ENCODE data around the gene SENP3. TPM values are rescaled to one million over a fixed set of nuclear protein-coding genes. Genes with fewer than 3 reads are reported as not detected.

The SENP3 gene
- total and polyA plus RNA-seq, 2 of the 13 experiments (the other 11 are each of a cell fraction or from before 2014, with no cell fraction given), result 55.8 to 75.4 TPM

DNA sequence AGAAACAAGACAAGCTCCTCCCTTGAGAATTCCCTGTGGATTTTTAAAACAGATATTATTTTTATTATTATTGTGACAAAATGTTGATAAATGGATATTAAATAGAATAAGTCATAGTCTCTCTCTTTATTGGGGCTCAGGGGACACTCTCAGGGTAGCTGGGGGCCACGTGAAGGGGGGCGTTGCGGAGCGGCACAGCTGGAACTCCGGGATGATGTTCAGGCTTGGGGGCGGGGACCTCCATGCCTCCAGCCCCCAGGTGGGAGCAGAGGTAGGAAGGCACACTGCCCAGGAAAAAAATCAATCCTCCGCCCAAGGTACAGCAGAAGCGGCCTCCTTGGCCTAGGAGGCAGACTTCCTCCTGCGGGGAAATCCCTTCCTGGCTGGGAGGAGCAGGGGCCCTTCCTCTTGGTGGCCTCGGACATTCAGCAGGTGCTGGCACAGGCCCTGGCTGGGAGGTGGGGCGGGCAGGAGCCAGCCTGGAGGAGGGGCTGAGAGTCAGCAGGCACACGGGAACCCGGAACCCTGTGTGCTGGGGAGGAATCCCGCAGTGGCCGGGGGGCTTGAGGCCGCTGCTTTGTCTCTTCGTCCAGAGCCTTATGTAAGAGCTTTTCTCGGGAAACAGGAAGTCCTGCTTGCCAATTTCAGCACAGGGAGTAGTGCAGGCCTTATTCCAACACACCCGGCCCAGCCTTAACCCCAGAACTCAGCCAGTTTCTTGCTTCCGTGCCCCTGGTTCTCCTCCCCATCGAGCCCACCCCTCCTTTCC, 3.8 kb upstream of the SENP3 start (continued):
- no peak for TF ChIP-seq NR2F2 (IDR thresholded peaks at IDR 0.05; ENCODE audit: borderline replicate concordance, low read depth)
- TF ChIP-seq KMT2B (CRISPR knock-in tag; IDR thresholded peaks at IDR 0.05), result 0 out of 2 replicates have a peak, but pooled peaks have one; percentile 11
- no peak for TF ChIP-seq RAD21 (CRISPR knock-in tag; IDR thresholded peaks at IDR 0.05)
- TF ChIP-seq, protein P1, sequence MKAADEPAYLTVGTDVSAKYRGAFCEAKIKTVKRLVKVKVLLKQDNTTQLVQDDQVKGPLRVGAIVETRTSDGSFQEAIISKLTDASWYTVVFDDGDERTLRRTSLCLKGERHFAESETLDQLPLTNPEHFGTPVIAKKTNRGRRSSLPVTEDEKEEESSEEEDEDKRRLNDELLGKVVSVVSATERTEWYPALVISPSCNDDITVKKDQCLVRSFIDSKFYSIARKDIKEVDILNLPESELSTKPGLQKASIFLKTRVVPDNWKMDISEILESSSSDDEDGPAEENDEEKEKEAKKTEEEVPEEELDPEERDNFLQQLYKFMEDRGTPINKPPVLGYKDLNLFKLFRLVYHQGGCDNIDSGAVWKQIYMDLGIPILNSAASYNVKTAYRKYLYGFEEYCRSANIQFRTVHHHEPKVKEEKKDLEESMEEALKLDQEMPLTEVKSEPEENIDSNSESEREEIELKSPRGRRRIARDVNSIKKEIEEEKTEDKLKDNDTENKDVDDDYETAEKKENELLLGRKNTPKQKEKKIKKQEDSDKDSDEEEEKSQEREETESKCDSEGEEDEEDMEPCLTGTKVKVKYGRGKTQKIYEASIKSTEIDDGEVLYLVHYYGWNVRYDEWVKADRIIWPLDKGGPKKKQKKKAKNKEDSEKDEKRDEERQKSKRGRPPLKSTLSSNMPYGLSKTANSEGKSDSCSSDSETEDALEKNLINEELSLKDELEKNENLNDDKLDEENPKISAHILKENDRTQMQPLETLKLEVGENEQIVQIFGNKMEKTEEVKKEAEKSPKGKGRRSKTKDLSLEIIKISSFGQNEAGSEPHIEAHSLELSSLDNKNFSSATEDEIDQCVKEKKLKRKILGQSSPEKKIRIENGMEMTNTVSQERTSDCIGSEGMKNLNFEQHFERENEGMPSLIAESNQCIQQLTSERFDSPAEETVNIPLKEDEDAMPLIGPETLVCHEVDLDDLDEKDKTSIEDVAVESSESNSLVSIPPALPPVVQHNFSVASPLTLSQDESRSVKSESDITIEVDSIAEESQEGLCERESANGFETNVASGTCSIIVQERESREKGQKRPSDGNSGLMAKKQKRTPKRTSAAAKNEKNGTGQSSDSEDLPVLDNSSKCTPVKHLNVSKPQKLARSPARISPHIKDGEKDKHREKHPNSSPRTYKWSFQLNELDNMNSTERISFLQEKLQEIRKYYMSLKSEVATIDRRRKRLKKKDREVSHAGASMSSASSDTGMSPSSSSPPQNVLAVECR (CRISPR knock-in tag; IDR thresholded peaks at IDR 0.05; ENCODE audit: borderline replicate concordance), result 0 out of 2 replicates have a peak, but pooled peaks have one; percentile 55
- no peak for TF ChIP-seq KLF13 (CRISPR knock-in tag; IDR thresholded peaks at IDR 0.05)
- TF ChIP-seq, protein P2, sequence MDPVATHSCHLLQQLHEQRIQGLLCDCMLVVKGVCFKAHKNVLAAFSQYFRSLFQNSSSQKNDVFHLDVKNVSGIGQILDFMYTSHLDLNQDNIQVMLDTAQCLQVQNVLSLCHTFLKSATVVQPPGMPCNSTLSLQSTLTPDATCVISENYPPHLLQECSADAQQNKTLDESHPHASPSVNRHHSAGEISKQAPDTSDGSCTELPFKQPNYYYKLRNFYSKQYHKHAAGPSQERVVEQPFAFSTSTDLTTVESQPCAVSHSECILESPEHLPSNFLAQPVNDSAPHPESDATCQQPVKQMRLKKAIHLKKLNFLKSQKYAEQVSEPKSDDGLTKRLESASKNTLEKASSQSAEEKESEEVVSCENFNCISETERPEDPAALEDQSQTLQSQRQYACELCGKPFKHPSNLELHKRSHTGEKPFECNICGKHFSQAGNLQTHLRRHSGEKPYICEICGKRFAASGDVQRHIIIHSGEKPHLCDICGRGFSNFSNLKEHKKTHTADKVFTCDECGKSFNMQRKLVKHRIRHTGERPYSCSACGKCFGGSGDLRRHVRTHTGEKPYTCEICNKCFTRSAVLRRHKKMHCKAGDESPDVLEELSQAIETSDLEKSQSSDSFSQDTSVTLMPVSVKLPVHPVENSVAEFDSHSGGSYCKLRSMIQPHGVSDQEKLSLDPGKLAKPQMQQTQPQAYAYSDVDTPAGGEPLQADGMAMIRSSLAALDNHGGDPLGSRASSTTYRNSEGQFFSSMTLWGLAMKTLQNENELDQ (CRISPR knock-in tag; IDR thresholded peaks at IDR 0.05; ENCODE audit: borderline replicate concordance), result no peak
- TF ChIP-seq ZNF619 (CRISPR knock-in tag; IDR thresholded peaks at IDR 0.05), result no peak
- no peak for TF ChIP-seq SP2 (CRISPR knock-in tag; IDR thresholded peaks at IDR 0.05)
- TF ChIP-seq, protein P3, sequence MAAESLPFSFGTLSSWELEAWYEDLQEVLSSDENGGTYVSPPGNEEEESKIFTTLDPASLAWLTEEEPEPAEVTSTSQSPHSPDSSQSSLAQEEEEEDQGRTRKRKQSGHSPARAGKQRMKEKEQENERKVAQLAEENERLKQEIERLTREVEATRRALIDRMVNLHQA (CRISPR knock-in tag; IDR thresholded peaks at IDR 0.05), result no peak
- 0 out of 2 replicates have a peak, but pooled peaks have one; percentile 26 for TF ChIP-seq ZNF225 (CRISPR knock-in tag; IDR thresholded peaks at IDR 0.05)
- no peak for TF ChIP-seq YY1 (IDR thresholded peaks at IDR 0.05; ENCODE audit: insufficient read depth, insufficient replicate concordance, low read depth, low read length)
- TF ChIP-seq, protein P4, sequence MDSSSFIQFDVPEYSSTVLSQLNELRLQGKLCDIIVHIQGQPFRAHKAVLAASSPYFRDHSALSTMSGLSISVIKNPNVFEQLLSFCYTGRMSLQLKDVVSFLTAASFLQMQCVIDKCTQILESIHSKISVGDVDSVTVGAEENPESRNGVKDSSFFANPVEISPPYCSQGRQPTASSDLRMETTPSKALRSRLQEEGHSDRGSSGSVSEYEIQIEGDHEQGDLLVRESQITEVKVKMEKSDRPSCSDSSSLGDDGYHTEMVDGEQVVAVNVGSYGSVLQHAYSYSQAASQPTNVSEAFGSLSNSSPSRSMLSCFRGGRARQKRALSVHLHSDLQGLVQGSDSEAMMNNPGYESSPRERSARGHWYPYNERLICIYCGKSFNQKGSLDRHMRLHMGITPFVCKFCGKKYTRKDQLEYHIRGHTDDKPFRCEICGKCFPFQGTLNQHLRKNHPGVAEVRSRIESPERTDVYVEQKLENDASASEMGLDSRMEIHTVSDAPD (CRISPR knock-in tag; IDR thresholded peaks at IDR 0.05), result no peak
- peak; percentile 77 for TF ChIP-seq ZFY (CRISPR knock-in tag; IDR thresholded peaks at IDR 0.05)
- no peak for TF ChIP-seq ZNF136 (CRISPR knock-in tag; IDR thresholded peaks at IDR 0.05; ENCODE audit: low read depth)
- no peak for TF ChIP-seq ZNF460 (CRISPR knock-in tag; IDR thresholded peaks at IDR 0.05; ENCODE audit: borderline replicate concordance)
- TF ChIP-seq, protein P5, sequence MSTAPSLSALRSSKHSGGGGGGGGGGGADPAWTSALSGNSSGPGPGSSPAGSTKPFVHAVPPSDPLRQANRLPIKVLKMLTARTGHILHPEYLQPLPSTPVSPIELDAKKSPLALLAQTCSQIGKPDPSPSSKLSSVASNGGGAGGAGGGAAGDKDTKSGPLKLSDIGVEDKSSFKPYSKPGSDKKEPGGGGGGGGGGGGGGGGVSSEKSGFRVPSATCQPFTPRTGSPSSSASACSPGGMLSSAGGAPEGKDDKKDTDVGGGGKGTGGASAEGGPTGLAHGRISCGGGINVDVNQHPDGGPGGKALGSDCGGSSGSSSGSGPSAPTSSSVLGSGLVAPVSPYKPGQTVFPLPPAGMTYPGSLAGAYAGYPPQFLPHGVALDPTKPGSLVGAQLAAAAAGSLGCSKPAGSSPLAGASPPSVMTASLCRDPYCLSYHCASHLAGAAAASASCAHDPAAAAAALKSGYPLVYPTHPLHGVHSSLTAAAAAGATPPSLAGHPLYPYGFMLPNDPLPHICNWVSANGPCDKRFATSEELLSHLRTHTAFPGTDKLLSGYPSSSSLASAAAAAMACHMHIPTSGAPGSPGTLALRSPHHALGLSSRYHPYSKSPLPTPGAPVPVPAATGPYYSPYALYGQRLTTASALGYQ (CRISPR knock-in tag; IDR thresholded peaks at IDR 0.05), result no peak
- TF ChIP-seq ZNF263 (CRISPR knock-in tag; IDR thresholded peaks at IDR 0.05), result peak; percentile 70
- no peak for TF ChIP-seq HDAC6 (IDR thresholded peaks at IDR 0.05; ENCODE audit: low read depth, low read length)
- TF ChIP-seq ZNF382 (CRISPR knock-in tag; IDR thresholded peaks at IDR 0.05; ENCODE audit: borderline replicate concordance), result no peak
